IMR-90 (cell line): ENCODE data around the gene PNKD. TPM values are rescaled to one million over a fixed set of nuclear protein-coding genes. Genes with fewer than 3 reads are reported as not detected.
A peak's percentile ranks its signal among the peaks of the same experiment; 100 is the strongest.
"Not testable (repeated sequence)": the region's sequence is repeated elsewhere in the genome, so short reads cannot be mapped to it uniquely, and the experiment has no call there.

Experiments
- ATAC-seq: fragments of 200-7000 bp; cut with Tn5 transposase; 2 replicates; pipeline ENCODE4 v1.9.1; 2020; ENCODE audit warnings: low read depth, mild to moderate bottlenecking, moderate library complexity
- BruUV-seq: library from RNA; stranded (reverse); fragments of 400-500 nt; replicated peaks from 2 replicates; lab custom pipeline; 2021; lab: Mats Ljungman, UMichigan
- CTCF ChIA-PET: fragments of 300-600 bp; formaldehyde crosslinking; extraction: SDS; loops from one replicate; lab custom pipeline; 2021; ENCODE audit warnings: antibody characterized with exemption; lab: Yijun Ruan, JAX
- POLR2A ChIA-PET: fragments of 300-600 bp; sonication (Branson Sonifier 250); formaldehyde crosslinking; loops from one replicate; lab custom pipeline; 2022; ENCODE audit warnings: antibody characterized with exemption; ENCODE audit not compliant: unreplicated experiment; lab: Charles Lee
- DNase-seq: peaks from one replicate; pipeline ENCODE4 v3.0.0; 2013
- H2AFZ ChIP-seq: replicated peaks from 2 replicates; pipeline ENCODE3; 2013; ENCODE audit warnings: low read length, mild to moderate bottlenecking; ENCODE audit not compliant: poor library complexity
- H2AK5ac ChIP-seq: 2 replicates; pipeline ENCODE4 v1.6.1; 2013; ENCODE audit warnings: low read depth, low read length, inconsistent platforms
- H2AK9ac ChIP-seq: replicated peaks from 2 replicates; pipeline ENCODE3; 2013; ENCODE audit warnings: mild to moderate bottlenecking, low read depth, low read length, moderate library complexity; ENCODE audit not compliant: poor library complexity
- H2BK120ac ChIP-seq: 2 replicates; pipeline ENCODE4 v1.6.1; 2013; ENCODE audit warnings: low read depth, low read length, inconsistent platforms
- H2BK15ac ChIP-seq: 3 replicates; pipeline ENCODE4 v1.6.1; 2013; ENCODE audit warnings: low read depth, low read length, inconsistent platforms
- H2BK20ac ChIP-seq: 2 replicates; pipeline ENCODE4 v1.6.1; 2013; ENCODE audit warnings: low read depth, mild to moderate bottlenecking, inconsistent platforms, low read length, moderate library complexity
- H2BK5ac ChIP-seq: 2 replicates; pipeline ENCODE4 v1.6.1; 2013; ENCODE audit warnings: mild to moderate bottlenecking, low read depth, low read length, inconsistent platforms; ENCODE audit not compliant: poor library complexity, severe bottlenecking
- H3K14ac ChIP-seq: replicated peaks from 2 replicates; pipeline ENCODE4 v1.6.1; 2013; ENCODE audit warnings: low read depth, low read length, inconsistent platforms
- H3K18ac ChIP-seq: 2 replicates; pipeline ENCODE4 v1.6.1; 2013; ENCODE audit warnings: low read depth, low read length, control low read depth
- H3K23ac ChIP-seq: 2 replicates; pipeline ENCODE4 v1.6.1; 2013; ENCODE audit warnings: low read depth, low read length, inconsistent platforms
- H3K27ac ChIP-seq: 2 replicates; pipeline ENCODE4 v1.5.1; 2013; ENCODE audit warnings: mild to moderate bottlenecking, control low read depth, low read length; ENCODE audit not compliant: insufficient read depth
- H3K27me3 ChIP-seq: 2 replicates; pipeline ENCODE4 v1.6.1; 2013; ENCODE audit warnings: low read length; ENCODE audit not compliant: control insufficient read depth, insufficient read depth
- H3K36me3 ChIP-seq: 2 replicates; pipeline ENCODE4 v1.6.1; 2013; ENCODE audit warnings: low read length, mixed read lengths; ENCODE audit not compliant: control insufficient read depth, insufficient read depth
- H3K4ac ChIP-seq: 2 replicates; pipeline ENCODE4 v1.6.1; 2013; ENCODE audit warnings: low read depth, low read length, inconsistent platforms
- H3K4me1 ChIP-seq: 2 replicates; pipeline ENCODE4 v1.6.1; 2013; ENCODE audit warnings: low read length, mixed read lengths; ENCODE audit not compliant: control insufficient read depth, insufficient read depth
- H3K4me2 ChIP-seq: 2 replicates; pipeline ENCODE4 v1.6.1; 2013; ENCODE audit warnings: low read depth, mild to moderate bottlenecking, control low read depth, low read length, moderate library complexity
- H3K4me3 ChIP-seq: 2 replicates; pipeline ENCODE4 v1.5.1; 2013; ENCODE audit warnings: low read depth, mild to moderate bottlenecking, control low read depth, low read length, moderate library complexity; ENCODE audit not compliant: insufficient read depth
- H3K56ac ChIP-seq: 2 replicates; pipeline ENCODE4 v1.6.1; 2013; ENCODE audit warnings: low read length, inconsistent platforms; ENCODE audit not compliant: insufficient read depth; ENCODE audit errors: extremely low read depth
- H3K79me1 ChIP-seq, 2 experiments: 2 replicates each; pipeline ENCODE4 v1.6.1; 2013; ENCODE audit warnings: low read length in 2 of 2, inconsistent platforms in 1 of 2, low read depth in 1 of 2
- H3K9ac ChIP-seq: 2 replicates; pipeline ENCODE4 v1.6.1; 2013; ENCODE audit warnings: low read depth, low read length, control low read depth
- H3K9me1 ChIP-seq: 2 replicates; pipeline ENCODE4 v1.6.1; 2013; ENCODE audit warnings: low read length, inconsistent platforms; ENCODE audit not compliant: insufficient read depth
- H3K9me3 ChIP-seq: 2 replicates; pipeline ENCODE4 v1.6.1; 2013; ENCODE audit warnings: low read length; ENCODE audit not compliant: control insufficient read depth, insufficient read depth
- H4K20me1 ChIP-seq: 2 replicates; pipeline ENCODE4 v1.6.1; 2013; ENCODE audit warnings: low read length, inconsistent platforms; ENCODE audit not compliant: insufficient read depth
- H4K5ac ChIP-seq: 2 replicates; pipeline ENCODE4 v1.6.1; 2013; ENCODE audit warnings: mild to moderate bottlenecking, low read depth, low read length, control low read depth
- H4K8ac ChIP-seq, 2 experiments: 2 replicates each; pipeline ENCODE4 v1.6.1; 2013; ENCODE audit warnings: low read depth in 2 of 2, low read length in 2 of 2, control low read depth in 1 of 2, inconsistent platforms in 1 of 2
- H4K91ac ChIP-seq: 2 replicates; pipeline ENCODE4 v1.6.1; 2013; ENCODE audit warnings: low read depth, low read length, inconsistent platforms; ENCODE audit not compliant: insufficient read depth
- WGBS, 2 experiments: methylation state at CpG; one replicate each; pipeline versions ENCODE4 v1.1.5 to v1.1.7; 2013; ENCODE audit warnings: missing lambda C conversion rate in 2 of 2; ENCODE audit not compliant: insufficient read length in 1 of 2; ENCODE audit errors: extremely low coverage in 2 of 2; 5-methylcytosine and 5-hydroxymethylcytosine counted together
- dilution Hi-C: fragments of 300-500 bp; cut with HindIII; formaldehyde crosslinking; loops from one replicate; pipeline ENCODE4 v1.14.3; 2018; ENCODE audit warnings: low sequenced_read_pairs; ENCODE audit not compliant: unreplicated experiment
- in situ Hi-C: fragments of 300-500 bp; cut with MboI; formaldehyde crosslinking; loops from 3 replicates; pipeline ENCODE4 v1.14.3; 2019; ENCODE audit warnings: low sequenced_read_pairs, inconsistent platforms, mixed read lengths
- intact Hi-C: fragments of 100-400 bp; cut with micrococcal nuclease; formaldehyde crosslinking; loops from 2 replicates; pipeline ENCODE4 v1.10.0; 2022
- polyA plus RNA-seq, 3 experiments: library from polyadenylated mRNA; depleted of rRNA; stranded (reverse); fragments of >200 nt; gene quantifications; 2 replicates each; pipeline ENCODE4 v1.2.3, GENCODE V29; 2012; ENCODE audit warnings: low replicate concordance in 1 of 3
- total RNA-seq: library from RNA; depleted of rRNA; stranded (reverse); fragments of >200 nt; gene quantifications from 2 replicates; pipeline ENCODE4 v1.2.3, GENCODE V29; 2012
- TF ChIP-seq, protein P1 (sequence below): fragments of 150-350 bp; IDR thresholded peaks from 2 replicates; pipeline ENCODE4 v1.6.1; 2016; ENCODE audit warnings: low read depth, mild to moderate bottlenecking, low read length, moderate library complexity, borderline replicate concordance

PNKD gene
- total and polyA plus RNA-seq, 2 of the 4 experiments (the other 2 are of a cell fraction): 19.2 to 68.5 TPM

DNA sequence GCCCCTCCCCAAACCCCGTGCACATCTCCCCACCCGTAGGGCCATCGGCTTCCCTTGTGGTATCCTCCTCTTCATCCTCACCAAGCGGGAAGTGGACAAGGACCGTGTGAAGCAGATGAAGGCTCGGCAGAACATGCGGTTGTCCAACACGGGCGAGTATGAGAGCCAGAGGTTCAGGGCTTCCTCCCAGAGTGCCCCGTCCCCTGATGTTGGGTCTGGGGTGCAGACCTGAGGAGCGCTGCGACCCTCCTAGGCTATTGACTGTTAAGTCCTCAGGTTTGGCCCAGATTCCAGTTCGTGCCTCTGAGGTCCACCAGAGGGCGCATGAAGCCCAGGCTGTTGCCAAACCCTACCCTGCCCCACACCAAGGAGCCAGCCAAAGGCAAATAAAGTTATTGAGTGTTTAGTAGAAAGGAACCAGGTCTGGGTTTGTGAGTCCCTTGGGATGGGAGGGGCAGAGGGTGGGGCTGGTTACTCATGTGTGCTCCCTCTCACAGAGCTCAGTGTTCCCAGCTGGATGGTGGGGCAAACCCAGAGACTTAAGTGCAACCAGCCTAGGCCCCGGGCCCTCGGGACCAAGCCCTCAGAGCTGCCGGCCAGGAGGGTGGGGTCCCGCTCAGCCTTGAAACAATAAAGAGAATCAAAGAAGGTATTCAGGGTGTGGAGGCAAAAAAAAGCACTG, 2.4 kb downstream of the PNKD start (continued):
- TF ChIP-seq, protein P1, sequence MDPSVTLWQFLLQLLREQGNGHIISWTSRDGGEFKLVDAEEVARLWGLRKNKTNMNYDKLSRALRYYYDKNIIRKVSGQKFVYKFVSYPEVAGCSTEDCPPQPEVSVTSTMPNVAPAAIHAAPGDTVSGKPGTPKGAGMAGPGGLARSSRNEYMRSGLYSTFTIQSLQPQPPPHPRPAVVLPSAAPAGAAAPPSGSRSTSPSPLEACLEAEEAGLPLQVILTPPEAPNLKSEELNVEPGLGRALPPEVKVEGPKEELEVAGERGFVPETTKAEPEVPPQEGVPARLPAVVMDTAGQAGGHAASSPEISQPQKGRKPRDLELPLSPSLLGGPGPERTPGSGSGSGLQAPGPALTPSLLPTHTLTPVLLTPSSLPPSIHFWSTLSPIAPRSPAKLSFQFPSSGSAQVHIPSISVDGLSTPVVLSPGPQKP: no peak

DNA sequence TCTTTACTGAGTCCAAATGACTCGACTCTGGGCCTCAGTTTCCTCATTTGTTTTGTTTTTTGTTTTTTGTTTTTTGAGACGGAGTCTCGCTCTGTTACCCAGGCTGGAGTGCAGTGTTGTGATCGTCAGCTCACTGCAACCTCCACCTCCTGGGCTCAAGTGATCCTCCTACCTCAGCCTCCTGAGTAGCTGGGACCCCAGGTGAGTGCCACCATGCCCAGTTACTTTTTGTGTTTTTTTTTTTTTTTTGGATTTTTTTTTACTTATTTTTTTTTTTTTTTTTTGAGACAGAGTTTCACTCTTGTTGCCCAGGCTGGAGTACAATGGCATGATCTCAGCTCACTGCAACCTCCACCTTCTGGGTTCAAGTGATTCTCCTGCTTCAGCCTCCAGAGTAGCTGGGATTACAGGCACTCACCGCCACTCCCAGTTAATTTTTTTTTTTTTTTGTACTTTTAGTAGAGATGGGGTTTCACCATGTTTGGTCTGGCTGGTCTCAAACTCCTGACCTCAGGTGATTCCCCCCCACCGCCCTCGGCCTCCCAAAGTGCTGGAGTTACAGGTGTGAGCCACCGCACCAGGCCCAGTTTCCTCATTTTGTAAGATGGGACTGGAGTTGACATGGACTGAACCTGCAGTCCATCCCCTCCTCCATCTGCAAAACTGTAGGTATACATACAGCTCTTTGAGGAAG, 3.0 kb downstream of the PNKD start:
- H3K18ac ChIP-seq, H2BK5ac ChIP-seq, H3K9ac ChIP-seq, H4K5ac ChIP-seq, H3K27ac ChIP-seq, H3K4me2 ChIP-seq, dilution Hi-C loops, H2BK120ac ChIP-seq, H2BK20ac ChIP-seq, H3K56ac ChIP-seq, H4K20me1 ChIP-seq, H2BK15ac ChIP-seq, H3K27me3 ChIP-seq, H3K23ac ChIP-seq, H3K9me1 ChIP-seq, H3K4me3 ChIP-seq, BruUV-seq, H4K91ac ChIP-seq, H4K8ac ChIP-seq, DNase-seq, ATAC-seq, H3K14ac ChIP-seq, H2AFZ ChIP-seq, H3K9me3 ChIP-seq: not testable (repeated sequence)
- in situ Hi-C loops: loop anchor here (10.0 kb wide), 1 partner anchor 121 kb away; the partner anchor contains the start of gene CTDSP1
- no CpG with 5 or more reads among the region's 8 CpGs for WGBS, 2 experiments
- H3K4ac ChIP-seq: peak overlapping the region; percentile 68; the same call in 1 of the 2 replicates
- peaks cover 20 to 74% of the 10 kb centered on the region in 2 experiments; a peak in 3 of 4 replicates for H3K79me1 ChIP-seq
- peaks cover 47% of the 10 kb centered on the region for H3K36me3 ChIP-seq
- H2AK5ac ChIP-seq: 0 out of 2 replicates have a peak overlapping the region, but pooled peaks have one; percentile 36
- CTCF ChIA-PET: interaction anchor here (0.8 to 3.9 kb wide), 4 partner anchors 11 to 169 kb away, joined by 3 to 24 read pairs (median 4); partner anchors contain the start of genes CATIP and TMBIM1
- H3K4me1 ChIP-seq: peaks cover 10% of the 10 kb centered on the region
- intact Hi-C loops: loop anchor here (2.0 to 10.0 kb wide), 2 partner anchors 13 to 291 kb away; partner anchors contain the start of genes CNOT9 and USP37
- POLR2A ChIA-PET: interaction anchor here (0.6 to 1.1 kb wide), 2 partner anchors 9 to 14 kb away, joined by 3 to 4 read pairs; no protein-coding TSS in a partner anchor
- peak overlapping the region; percentile 0 for H2AK9ac ChIP-seq
